Measurements from ENCODE around the gene PTPRN2. TPM values are rescaled to one million over a fixed set of nuclear protein-coding genes. Genes with fewer than 3 reads are reported as not detected.

PTPRN2 gene
- total and polyA plus RNA-seq, 9 of the 15 experiments (the other 6 are each of a cell fraction or from before 2014, with no cell fraction given), result not detected

DNA sequence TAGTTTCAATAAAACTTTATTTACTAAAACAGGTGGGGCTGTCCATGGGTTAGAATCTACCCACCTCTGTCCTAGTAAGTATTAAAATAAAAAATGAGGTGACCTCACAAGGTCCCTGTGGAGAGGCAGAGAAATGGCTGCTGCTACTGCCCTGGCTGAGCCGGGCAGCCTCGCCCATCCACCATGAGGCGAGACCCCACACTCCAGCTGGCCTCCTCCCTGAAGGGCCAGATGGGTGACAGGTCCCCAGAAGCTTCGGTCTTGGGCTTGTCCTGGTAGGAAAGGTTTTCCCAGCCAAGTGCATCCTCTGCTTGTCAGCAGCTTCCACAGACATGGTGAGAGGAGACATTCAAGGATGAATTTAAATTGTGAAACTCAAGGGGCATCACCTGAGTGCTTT is 565.8 kb downstream of the PTPRN2 start:
- Histone ChIP-seq H3K4me1 (replicated peaks in 1 of 2; ENCODE audit: control insufficient read depth in 2 of 2, insufficient read depth in 2 of 2, low read length in 2 of 2) (no peaks in the 10 kb centered on the region), H3K9ac (ENCODE audit: insufficient read depth in 1 of 2, low read depth in 2 of 2, low read length in 2 of 2) (no peak overlapping the region), H2AFZ (ENCODE audit: low read depth, low read length) (no peak overlapping the region), H3K27me3 (ENCODE audit: control insufficient read depth in 2 of 2, insufficient read depth in 2 of 2, low read length in 2 of 2) (peaks cover 45 to 92% of the 10 kb centered on the region in 2 experiments), H3K4me2 (ENCODE audit: insufficient read depth, low read length) (no peak overlapping the region), H3K36me3 (ENCODE audit: control insufficient read depth, insufficient read depth, low read length) (no peaks in the 10 kb centered on the region), H3K9me1 (ENCODE audit: control insufficient read depth, insufficient read depth, low read length) (no peaks in the 10 kb centered on the region), H4K20me1 (replicated peaks; ENCODE audit: control insufficient read depth, insufficient read depth, low read length) (peaks cover 6% of the 10 kb centered on the region; the same call in 1 of the 2 replicates), H3K27ac (ENCODE audit: extremely low read depth, low read depth, low read length) (no peak overlapping the region), H3K79me2 (ENCODE audit: control insufficient read depth, insufficient read depth, low read length) (no peaks in the 10 kb centered on the region), H3K9me3 (replicated peaks; ENCODE audit: control insufficient read depth, insufficient read depth, low read depth, low read length) (no peaks in the 10 kb centered on the region), H3K4me3 (no peak overlapping the region)
- ATAC-seq, result no peak
- 0% methylated on average over 4 of the region's 4 CpGs for WGBS (ENCODE audit: insufficient coverage, low coverage, missing lambda C conversion rate)
- POLR2A ChIA-PET, result interaction anchor here (0.6 kb wide), 1 partner anchor 31 kb away, joined by 3 read pairs; no protein-coding TSS in a partner anchor
- CTCF ChIA-PET (ENCODE audit: low intra/inter-chr PET ratio), result no interaction called here
- no TSS peak for BruUV-seq (replicated peaks)
- intact Hi-C loops (cut with micrococcal nuclease) (no loop called here), in situ Hi-C loops (cut with MboI) (no loop called here)
- no peak for FAIRE-seq
- TF ChIP-seq, protein P1, sequence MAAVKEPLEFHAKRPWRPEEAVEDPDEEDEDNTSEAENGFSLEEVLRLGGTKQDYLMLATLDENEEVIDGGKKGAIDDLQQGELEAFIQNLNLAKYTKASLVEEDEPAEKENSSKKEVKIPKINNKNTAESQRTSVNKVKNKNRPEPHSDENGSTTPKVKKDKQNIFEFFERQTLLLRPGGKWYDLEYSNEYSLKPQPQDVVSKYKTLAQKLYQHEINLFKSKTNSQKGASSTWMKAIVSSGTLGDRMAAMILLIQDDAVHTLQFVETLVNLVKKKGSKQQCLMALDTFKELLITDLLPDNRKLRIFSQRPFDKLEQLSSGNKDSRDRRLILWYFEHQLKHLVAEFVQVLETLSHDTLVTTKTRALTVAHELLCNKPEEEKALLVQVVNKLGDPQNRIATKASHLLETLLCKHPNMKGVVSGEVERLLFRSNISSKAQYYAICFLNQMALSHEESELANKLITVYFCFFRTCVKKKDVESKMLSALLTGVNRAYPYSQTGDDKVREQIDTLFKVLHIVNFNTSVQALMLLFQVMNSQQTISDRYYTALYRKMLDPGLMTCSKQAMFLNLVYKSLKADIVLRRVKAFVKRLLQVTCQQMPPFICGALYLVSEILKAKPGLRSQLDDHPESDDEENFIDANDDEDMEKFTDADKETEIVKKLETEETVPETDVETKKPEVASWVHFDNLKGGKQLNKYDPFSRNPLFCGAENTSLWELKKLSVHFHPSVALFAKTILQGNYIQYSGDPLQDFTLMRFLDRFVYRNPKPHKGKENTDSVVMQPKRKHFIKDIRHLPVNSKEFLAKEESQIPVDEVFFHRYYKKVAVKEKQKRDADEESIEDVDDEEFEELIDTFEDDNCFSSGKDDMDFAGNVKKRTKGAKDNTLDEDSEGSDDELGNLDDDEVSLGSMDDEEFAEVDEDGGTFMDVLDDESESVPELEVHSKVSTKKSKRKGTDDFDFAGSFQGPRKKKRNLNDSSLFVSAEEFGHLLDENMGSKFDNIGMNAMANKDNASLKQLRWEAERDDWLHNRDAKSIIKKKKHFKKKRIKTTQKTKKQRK (IDR thresholded peaks at IDR 0.05; ENCODE audit: borderline replicate concordance, low read depth, low read length), result no peak
- TF ChIP-seq SMARCA5 (IDR thresholded peaks at IDR 0.05), result no peak
- TF ChIP-seq, protein P2, sequence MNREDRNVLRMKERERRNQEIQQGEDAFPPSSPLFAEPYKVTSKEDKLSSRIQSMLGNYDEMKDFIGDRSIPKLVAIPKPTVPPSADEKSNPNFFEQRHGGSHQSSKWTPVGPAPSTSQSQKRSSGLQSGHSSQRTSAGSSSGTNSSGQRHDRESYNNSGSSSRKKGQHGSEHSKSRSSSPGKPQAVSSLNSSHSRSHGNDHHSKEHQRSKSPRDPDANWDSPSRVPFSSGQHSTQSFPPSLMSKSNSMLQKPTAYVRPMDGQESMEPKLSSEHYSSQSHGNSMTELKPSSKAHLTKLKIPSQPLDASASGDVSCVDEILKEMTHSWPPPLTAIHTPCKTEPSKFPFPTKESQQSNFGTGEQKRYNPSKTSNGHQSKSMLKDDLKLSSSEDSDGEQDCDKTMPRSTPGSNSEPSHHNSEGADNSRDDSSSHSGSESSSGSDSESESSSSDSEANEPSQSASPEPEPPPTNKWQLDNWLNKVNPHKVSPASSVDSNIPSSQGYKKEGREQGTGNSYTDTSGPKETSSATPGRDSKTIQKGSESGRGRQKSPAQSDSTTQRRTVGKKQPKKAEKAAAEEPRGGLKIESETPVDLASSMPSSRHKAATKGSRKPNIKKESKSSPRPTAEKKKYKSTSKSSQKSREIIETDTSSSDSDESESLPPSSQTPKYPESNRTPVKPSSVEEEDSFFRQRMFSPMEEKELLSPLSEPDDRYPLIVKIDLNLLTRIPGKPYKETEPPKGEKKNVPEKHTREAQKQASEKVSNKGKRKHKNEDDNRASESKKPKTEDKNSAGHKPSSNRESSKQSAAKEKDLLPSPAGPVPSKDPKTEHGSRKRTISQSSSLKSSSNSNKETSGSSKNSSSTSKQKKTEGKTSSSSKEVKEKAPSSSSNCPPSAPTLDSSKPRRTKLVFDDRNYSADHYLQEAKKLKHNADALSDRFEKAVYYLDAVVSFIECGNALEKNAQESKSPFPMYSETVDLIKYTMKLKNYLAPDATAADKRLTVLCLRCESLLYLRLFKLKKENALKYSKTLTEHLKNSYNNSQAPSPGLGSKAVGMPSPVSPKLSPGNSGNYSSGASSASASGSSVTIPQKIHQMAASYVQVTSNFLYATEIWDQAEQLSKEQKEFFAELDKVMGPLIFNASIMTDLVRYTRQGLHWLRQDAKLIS (CRISPR knock-in tag; IDR thresholded peaks at IDR 0.05), result no peak
- TF ChIP-seq, protein P3, sequence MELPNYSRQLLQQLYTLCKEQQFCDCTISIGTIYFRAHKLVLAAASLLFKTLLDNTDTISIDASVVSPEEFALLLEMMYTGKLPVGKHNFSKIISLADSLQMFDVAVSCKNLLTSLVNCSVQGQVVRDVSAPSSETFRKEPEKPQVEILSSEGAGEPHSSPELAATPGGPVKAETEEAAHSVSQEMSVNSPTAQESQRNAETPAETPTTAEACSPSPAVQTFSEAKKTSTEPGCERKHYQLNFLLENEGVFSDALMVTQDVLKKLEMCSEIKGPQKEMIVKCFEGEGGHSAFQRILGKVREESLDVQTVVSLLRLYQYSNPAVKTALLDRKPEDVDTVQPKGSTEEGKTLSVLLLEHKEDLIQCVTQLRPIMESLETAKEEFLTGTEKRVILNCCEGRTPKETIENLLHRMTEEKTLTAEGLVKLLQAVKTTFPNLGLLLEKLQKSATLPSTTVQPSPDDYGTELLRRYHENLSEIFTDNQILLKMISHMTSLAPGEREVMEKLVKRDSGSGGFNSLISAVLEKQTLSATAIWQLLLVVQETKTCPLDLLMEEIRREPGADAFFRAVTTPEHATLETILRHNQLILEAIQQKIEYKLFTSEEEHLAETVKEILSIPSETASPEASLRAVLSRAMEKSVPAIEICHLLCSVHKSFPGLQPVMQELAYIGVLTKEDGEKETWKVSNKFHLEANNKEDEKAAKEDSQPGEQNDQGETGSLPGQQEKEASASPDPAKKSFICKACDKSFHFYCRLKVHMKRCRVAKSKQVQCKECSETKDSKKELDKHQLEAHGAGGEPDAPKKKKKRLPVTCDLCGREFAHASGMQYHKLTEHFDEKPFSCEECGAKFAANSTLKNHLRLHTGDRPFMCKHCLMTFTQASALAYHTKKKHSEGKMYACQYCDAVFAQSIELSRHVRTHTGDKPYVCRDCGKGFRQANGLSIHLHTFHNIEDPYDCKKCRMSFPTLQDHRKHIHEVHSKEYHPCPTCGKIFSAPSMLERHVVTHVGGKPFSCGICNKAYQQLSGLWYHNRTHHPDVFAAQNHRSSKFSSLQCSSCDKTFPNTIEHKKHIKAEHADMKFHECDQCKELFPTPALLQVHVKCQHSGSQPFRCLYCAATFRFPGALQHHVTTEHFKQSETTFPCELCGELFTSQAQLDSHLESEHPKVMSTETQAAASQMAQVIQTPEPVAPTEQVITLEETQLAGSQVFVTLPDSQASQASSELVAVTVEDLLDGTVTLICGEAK (IDR thresholded peaks at IDR 0.05), result peak; percentile 70
- TF ChIP-seq, protein P3 (CRISPR knock-in tag; IDR thresholded peaks at IDR 0.05), result no peak
- TF ChIP-seq HDAC3 (IDR thresholded peaks at IDR 0.05; ENCODE audit: borderline replicate concordance, partially characterized antibody), result no peak
- no peak for DNase-seq (ENCODE audit: extremely low read depth in 1 of 4, low spot score in 3 of 4)
